GM12878 (cell line): ENCODE data around the gene VARS2. TPM values are rescaled to one million over a fixed set of nuclear protein-coding genes. Genes with fewer than 3 reads are reported as not detected.

ENCODE experiments used
- ASH2L ChIP-seq: fragments of 300-600, 200-600 bp; sonication (generic); IDR thresholded peaks from 2 replicates; pipeline ENCODE4 v1.6.1; 2017; ENCODE audit warnings: low read depth, mild to moderate bottlenecking, borderline replicate concordance
- ATF7 ChIP-seq: fragments of 450-650 bp; IDR thresholded peaks from 2 replicates; pipeline ENCODE4 v1.6.1; 2016; ENCODE audit warnings: low read depth, mild to moderate bottlenecking
- BACH1 ChIP-seq: fragments of 450-650 bp; IDR thresholded peaks from 2 replicates; pipeline ENCODE4 v1.6.1; 2017; ENCODE audit warnings: mild to moderate bottlenecking, borderline replicate concordance
- CHD1 ChIP-seq: IDR thresholded peaks from 2 replicates; pipeline ENCODE4 v1.6.1; 2012; ENCODE audit warnings: low read depth, low read length, improper control_type of control experiment
- CHD4 ChIP-seq: fragments of 200-600 bp; sonication (generic); IDR thresholded peaks from 2 replicates; pipeline ENCODE4 v1.6.1; 2016; ENCODE audit warnings: mild to moderate bottlenecking
- CREM ChIP-seq: IDR thresholded peaks from 2 replicates; pipeline ENCODE4 v1.6.1; 2014; ENCODE audit warnings: antibody characterized with exemption, low read depth
- EED ChIP-seq: sonication (generic); IDR thresholded peaks from 2 replicates; pipeline ENCODE4 v1.6.1; 2016; ENCODE audit warnings: antibody characterized with exemption, low read depth
- ELK1 ChIP-seq: IDR thresholded peaks from 2 replicates; pipeline ENCODE4 v1.6.1; 2012; ENCODE audit warnings: low read depth, low read length, improper control_type of control experiment
- KAT2A ChIP-seq: conservative IDR thresholded peaks from 2 replicates; pipeline ENCODE4 v1.6.1; 2011; ENCODE audit warnings: low read depth, low read length; ENCODE audit not compliant: control insufficient read depth
- KLF5 ChIP-seq: fragments of 450-650 bp; IDR thresholded peaks from 2 replicates; pipeline ENCODE4 v1.6.1; 2014; ENCODE audit warnings: mild to moderate bottlenecking; ENCODE audit not compliant: partially characterized antibody
- MEF2A ChIP-seq: IDR thresholded peaks from 2 replicates; pipeline ENCODE4 v1.6.1; 2011; ENCODE audit warnings: low read depth, mild to moderate bottlenecking, low read length, moderate library complexity; ENCODE audit not compliant: insufficient read depth
- NFIC ChIP-seq: IDR thresholded peaks from 2 replicates; pipeline ENCODE4 v1.6.1; 2012; ENCODE audit warnings: low read depth, mild to moderate bottlenecking, inconsistent platforms, low read length, moderate library complexity
- NKRF ChIP-seq: fragments of 450-650 bp; conservative IDR thresholded peaks from 2 replicates; pipeline ENCODE4 v1.6.1; 2017; ENCODE audit warnings: mild to moderate bottlenecking, moderate library complexity
- NR2C2 ChIP-seq: IDR thresholded peaks from 2 replicates; pipeline ENCODE4 v1.6.1; 2011; ENCODE audit warnings: borderline replicate concordance, low read depth; ENCODE audit not compliant: control insufficient read depth, insufficient read length
- NR2F1 ChIP-seq: fragments of 450-650 bp; conservative IDR thresholded peaks from 2 replicates; pipeline ENCODE4 v1.6.1; 2017; ENCODE audit warnings: mild to moderate bottlenecking
- NRF1 ChIP-seq: conservative IDR thresholded peaks from 2 replicates; pipeline ENCODE4 v1.6.1; 2011; ENCODE audit warnings: mild to moderate bottlenecking, low read depth, low read length, improper control_type of control experiment
- RAD21 ChIP-seq: IDR thresholded peaks from 2 replicates; pipeline ENCODE4 v1.6.1; 2011; ENCODE audit warnings: mild to moderate bottlenecking, low read depth, low read length, moderate library complexity; ENCODE audit not compliant: insufficient read depth
- SMAD1 ChIP-seq: fragments of 450-650 bp; IDR thresholded peaks from 2 replicates; pipeline ENCODE4 v1.6.1; 2018; ENCODE audit warnings: mild to moderate bottlenecking, low read depth; ENCODE audit not compliant: partially characterized antibody
- SUZ12 ChIP-seq: fragments of 200-600 bp; sonication (generic); IDR thresholded peaks from one replicate; pipeline ENCODE4 v1.6.1; 2018; ENCODE audit warnings: antibody characterized with exemption, mild to moderate bottlenecking; ENCODE audit not compliant: unreplicated experiment
- TAF1 ChIP-seq: IDR thresholded peaks from 2 replicates; pipeline ENCODE4 v1.6.1; 2011; ENCODE audit warnings: mild to moderate bottlenecking, low read depth, low read length, borderline replicate concordance
- TCF7 ChIP-seq: IDR thresholded peaks from 2 replicates; pipeline ENCODE4 v1.6.1; 2014; ENCODE audit warnings: antibody characterized with exemption, borderline replicate concordance
- ZNF217 ChIP-seq: fragments of 450-650 bp; IDR thresholded peaks from 2 replicates; pipeline ENCODE4 v1.6.1; 2017; ENCODE audit warnings: antibody characterized with exemption, mild to moderate bottlenecking
- ZNF687 ChIP-seq: fragments of 450-650 bp; IDR thresholded peaks from 2 replicates; pipeline ENCODE4 v1.6.1; 2017; ENCODE audit warnings: mild to moderate bottlenecking, moderate library complexity
- polyA plus RNA-seq, 11 experiments: library from polyadenylated mRNA; depleted of rRNA in 4 of 11; unstranded in 6 of 11; stranded (reverse) in 5 of 11; fragments of >200 nt; fragmentation: Nextera tagmentation in 4 of 11; fragmentation: Illumina TruSeq in 1 of 11; extraction: Ambion mirVana in 4 of 11; extraction: Trizol in 1 of 11; gene quantifications; 1 replicate in 1 of 11; 2 replicates in 10 of 11; pipeline versions ENCODE4 v1.2.1 to v1.2.3, GENCODE V29; 2011 to 2016; ENCODE audit warnings: inconsistent platforms in 2 of 11, missing spikeins in 2 of 11, low read depth in 1 of 11
- total RNA-seq, 4 experiments: library from RNA; depleted of rRNA in 3 of 4; stranded (reverse); fragments of >200 nt in 3 of 4; fragmentation: Illumina TruSeq in 1 of 4; extraction: Trizol in 1 of 4; gene quantifications; 2 replicates each; pipeline versions ENCODE4 v1.2.1 to v1.2.3, GENCODE V29; 2013 to 2021
- TF ChIP-seq, protein P1 (sequence below): IDR thresholded peaks from 2 replicates; pipeline ENCODE4 v1.6.1; 2012; ENCODE audit warnings: low read depth, low read length, improper control_type of control experiment

The VARS2 gene
- total and polyA plus RNA-seq, 10 of the 15 experiments (the other 5 are each of a cell fraction or from before 2014, with no cell fraction given) = 3.8 to 70.7 (median 49.1) TPM

DNA sequence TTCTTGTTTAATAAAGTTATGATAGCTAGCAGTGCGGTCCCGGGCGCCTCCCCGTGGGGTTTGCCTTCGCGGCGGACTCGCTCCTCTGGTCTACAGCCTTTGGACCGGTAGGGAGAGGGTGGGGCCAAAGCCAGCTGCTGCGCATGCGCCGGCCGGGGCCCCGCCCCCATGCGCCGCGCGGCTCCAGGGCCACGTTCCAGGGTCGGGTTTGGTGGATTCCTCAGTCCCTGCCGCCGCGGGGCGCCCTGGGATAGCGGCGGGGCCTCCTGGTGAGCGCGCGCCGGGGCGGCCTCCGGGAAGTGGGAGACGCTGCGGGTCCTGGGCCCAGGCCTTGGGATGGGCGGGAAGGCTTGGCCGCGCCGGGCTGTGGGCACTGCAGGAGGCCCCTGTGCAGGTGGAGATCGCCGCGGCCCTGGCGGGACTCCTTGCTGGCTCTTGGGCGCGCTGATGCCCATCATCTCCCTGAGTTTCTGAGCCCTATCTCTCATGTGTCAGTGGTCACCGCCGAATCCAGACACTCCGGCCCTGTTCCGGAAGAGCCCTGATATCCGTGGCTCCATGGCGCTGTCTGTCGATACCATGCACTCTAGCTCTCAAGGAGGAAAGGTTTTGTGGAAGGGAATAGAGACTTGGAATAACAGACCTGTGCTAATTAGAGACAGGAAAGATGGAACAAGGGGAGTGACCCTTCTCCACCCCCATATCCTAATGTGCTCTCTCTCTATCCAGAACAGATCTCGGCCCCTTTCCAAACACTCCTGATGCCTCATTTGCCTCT, at the start of gene VARS2 (continued):
- 0 out of 2 replicates have a peak, but pooled peaks have one; percentile 50 for TF ChIP-seq CHD1
- TF ChIP-seq KAT2A = no peak
- TF ChIP-seq ZNF687 = peak; percentile 74; the same call in 1 of the 2 replicates
- TF ChIP-seq RAD21 = peak; percentile 59
- TF ChIP-seq SMAD1 = no peak
- TF ChIP-seq ASH2L = no peak
- no peak for TF ChIP-seq NR2C2
- TF ChIP-seq NR2F1 = 0 out of 2 replicates have a peak, but pooled peaks have one; percentile 45
- TF ChIP-seq TCF7 = no peak
- TF ChIP-seq NRF1 = peak; percentile 89
- no peak for TF ChIP-seq CHD4
- TF ChIP-seq ZNF217 = no peak; the same call in 1 of the 2 replicates
- no peak; the same call in 1 of the 2 replicates for TF ChIP-seq NFIC
- no peak for TF ChIP-seq ELK1
- no peak for TF ChIP-seq KLF5
- peak; percentile 89 for TF ChIP-seq NKRF
- TF ChIP-seq BACH1 = peak; percentile 83
- TF ChIP-seq SUZ12 = no peak
- no peak for TF ChIP-seq ATF7
- TF ChIP-seq, protein P1, sequence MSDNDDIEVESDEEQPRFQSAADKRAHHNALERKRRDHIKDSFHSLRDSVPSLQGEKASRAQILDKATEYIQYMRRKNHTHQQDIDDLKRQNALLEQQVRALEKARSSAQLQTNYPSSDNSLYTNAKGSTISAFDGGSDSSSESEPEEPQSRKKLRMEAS = peak; percentile 56; the same call in 1 of the 2 replicates
- TF ChIP-seq MEF2A = no peak
- no peak for TF ChIP-seq CREM
- no peak for TF ChIP-seq EED
- TF ChIP-seq TAF1 = peak; percentile 56; the same call in 1 of the 2 replicates
